Measurements from ENCODE around the gene PLOD3.

PLOD3 gene

DNA sequence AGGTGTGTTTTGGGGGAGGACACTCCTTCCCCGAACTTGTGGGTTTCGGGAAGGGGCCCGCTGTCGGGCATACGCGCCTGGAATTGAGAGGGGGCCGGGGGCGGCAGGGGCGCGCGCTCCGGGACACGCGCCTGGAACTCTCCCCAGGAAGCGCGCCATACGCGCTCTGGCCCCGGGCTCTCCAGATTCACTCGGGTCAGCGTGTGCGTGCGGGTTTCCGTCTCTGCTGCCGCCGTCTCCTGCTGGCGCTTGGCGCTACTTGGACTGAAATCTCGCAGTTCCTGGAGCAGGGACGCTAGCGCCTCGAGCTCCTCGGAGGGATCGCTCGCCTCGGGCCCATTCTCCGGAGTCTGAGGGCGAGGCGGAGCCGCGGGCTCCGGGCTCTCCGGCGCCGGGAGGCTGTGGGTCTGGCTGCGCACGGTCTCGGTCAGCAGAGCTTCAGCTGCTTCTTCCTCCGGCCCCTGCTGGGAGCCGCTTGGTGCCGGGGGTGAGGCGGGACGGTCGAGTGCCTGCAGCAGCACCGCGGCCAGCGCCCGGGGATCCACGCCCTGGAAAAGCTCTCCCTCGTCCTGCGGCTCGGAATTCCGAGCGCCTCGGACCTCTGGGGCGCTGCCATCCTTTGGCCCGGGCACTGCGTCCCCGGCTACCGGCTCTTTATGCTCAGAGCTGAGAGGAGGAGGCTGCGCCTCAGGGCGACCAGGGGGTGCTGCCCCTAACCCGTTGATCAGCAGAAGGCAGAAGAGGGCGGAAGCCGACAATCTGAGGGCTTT, 53.1 kb downstream of the PLOD3 start:
- DNase-seq = no peak

DNA sequence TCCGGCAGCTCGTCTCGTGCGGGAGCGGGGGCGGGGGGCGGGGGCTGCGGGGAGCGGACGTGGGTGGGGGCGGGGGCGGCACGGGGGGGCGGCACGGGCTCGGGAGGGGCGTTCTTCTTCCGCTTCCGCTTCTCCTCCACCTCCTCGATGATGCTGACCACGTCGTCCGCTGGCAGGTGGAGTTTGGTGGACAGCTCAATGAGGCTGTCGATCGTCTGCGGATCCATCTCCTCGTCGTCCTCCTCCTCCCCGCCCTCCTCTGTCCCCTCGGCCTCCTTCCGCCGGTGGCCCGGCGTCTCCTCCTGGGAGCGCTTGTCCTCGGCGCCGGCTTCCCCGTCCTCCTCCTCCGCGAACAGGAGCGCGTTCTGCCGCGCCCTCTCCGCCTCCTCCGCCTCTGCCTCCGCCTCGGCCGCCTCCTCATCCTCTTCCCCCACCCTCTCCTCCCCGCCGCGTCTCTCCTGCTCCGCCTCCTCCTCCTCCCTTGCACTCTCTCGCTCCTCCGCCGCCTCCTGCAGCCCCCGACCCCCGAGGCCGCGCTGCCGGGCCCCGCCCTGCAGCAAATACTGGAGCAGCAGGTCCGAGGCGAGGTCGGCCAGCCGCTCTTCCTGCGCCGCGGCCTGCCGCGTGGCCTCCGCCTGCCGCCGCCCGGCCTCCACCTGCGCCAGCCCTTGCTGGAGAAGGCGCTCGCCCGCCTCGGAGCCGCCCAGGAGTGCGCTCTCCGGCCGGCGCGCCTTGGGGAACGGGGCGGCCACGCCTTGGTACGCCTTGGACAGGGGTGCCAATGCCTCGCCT, 53.9 kb downstream of the PLOD3 start:
- no peak for DNase-seq

DNA sequence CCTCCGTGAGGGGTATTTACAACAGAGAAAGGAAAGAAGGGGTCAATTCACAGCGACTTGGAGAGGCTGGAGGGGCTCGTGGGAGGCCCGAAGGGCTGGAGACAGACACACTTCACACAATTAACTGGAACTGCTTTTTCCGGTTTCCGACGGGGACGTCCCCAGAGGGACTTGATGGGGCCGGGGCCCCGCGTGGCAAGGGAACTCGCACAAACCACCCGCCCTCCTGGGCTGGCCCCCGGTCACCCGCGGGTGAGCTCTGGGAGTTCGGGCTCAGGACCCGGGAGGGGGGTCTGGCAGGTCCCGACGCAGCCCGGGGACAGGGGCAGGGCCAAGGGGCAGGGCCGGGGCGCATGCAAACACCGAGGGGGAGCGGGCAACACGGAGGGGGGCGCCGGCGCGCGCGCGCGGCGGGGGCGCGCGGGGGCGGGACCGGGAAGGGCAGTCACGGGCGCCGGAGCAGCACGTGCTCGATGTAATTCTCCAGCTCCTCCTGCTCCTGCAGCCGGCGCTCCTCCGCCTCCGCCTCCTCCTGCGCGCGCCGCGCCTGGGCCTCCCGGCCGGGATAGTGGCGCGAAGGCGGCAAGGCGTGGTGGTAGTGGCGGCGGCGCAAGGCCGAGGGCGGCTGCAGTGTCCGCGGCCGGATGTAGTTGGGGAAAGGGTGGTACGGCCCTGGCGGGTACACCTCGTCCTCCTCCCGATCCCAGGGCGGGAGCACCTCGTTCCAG, 54.7 kb downstream of the PLOD3 start:
- peak; percentile 25 for DNase-seq

DNA sequence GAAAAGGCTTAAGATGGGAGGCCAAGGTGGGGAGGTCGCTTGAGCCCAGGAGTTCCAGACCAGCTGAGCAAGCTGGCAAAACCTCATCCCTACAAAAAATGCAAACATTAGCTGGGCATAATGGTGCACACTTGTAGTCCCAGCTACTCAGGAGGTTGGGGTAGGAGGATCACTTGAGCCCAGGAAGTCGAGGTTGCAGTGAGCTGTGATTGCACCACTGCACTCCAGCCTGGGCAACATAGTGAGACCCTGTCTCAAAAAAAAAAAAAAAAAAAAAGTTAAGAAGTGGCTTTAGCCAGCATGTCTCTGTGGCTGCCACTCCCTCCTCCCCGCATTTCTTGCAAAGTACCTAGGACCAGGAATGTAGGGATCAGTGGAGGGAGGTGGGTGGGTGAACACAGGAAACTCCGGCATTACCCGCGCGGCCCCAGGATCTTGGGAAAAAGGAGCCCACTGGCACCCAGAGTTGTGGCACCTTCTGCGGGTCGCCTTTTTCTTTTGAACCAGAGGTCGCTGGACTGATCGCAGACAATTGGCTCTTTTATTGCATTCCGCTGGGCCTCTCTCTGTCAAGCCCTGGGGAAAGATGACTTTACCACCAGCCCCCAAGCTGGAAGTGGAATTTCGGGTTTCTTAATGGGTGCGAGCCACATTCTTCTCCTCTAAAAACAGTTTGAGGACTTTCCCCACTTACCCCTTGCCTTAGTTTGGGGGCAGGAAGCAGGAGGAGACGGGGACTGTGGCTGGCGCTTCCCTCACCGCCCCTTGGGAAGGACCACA, 55.5 kb downstream of the PLOD3 start:
- DNase-seq = no peak

DNA sequence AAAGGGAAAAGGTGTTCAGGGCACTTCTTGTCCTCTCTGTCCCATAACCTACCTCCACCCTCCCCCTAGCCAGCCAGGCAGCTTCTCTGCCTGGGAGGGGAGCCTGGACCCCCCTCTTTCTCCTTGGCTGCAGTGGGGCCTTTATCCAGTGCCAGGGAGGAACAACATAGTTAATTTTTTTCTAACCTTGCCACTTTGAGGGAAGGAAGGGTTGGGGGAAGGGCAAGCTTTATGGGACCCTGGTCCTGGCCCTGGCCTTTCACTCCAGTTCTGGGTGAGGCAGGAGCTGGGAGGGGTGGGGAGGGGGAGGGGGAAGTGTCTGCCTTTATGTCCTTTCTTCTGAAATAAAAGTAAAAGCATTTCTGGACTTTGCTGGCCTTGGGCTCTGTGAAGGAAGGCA, 56.5 kb downstream of the PLOD3 start:
- DNase-seq = no peak

DNA sequence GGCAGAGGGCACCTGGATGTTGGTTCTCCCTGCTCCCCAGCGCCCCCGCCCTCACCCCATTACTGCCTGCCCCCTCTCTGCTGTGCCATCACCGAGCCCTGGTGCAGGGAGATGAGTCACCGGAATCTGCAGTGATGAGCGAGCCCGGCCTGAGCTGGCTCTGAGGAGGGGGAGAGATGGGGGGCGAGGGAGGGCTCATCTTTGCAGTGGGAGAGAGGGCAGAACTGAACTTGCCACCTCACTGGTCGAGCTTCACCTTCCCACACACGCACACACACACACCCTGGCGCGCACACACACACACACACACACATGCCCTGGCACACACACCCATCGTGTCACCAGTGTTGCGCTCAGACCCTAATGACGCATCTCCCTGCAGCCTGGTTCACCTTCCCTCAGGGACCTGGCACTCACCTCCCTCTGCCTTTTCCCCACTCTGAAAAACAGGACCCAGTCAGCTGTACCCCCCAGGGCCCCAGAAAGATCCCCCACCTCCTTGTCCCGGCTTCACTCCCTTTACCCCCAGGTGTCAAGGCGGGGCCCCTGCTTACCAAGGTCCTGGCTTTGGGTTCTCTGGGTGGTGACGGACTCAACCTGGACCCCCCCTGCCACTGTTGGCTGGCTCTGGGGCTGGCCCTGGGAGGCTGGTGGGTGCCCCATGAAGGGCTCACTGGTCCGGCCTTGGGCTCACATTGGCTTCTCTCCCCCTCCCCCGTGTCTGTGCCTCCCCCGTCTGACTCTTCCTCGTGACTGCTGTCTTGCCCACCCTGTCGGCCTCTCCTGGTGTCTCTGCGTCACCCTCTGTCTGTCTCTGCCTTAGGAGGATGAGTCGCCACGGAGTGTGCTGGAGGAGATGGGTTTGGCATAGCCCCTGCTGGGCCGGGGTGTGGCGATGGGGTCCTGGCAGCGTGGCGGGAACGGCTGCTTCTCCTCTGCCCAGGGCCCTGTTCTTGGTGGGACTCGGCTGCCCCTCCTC, 57.4 kb downstream of the PLOD3 start:
- no peak for DNase-seq

DNA sequence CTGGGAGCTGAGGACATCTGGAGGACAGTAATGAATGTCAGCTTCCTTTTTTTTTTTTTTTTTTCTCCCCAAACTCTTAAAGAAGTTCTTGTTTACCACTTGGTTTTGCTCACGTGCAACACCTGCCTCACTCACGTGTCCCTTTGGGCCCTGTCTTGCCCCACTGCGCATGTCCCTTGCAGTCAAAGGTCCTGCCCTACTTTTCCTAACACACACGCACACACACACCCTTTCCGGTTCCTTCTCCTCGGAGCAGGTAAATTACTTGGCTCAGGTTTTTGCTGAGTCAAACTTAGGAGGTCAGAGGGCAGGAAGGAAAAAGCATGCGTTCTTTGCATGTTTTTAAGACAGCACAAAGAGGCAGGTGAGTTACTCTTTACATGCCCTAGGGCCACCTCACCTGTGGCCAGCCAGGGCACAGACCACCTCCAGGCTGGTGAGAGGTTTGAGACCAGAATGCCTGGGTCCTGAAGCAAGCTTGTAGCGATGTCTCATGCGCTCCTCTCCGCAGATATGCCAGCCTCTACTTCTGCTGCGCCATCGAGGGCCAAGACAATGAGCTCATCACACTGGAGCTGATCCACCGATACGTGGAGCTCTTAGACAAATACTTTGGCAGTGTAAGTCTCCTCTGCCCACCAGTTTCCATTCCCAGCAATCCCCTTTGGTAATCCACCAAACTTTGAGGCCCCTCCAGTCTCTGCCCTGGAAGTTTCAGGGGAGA, 60.4 kb downstream of the PLOD3 start:
- DNase-seq = no peak

DNA sequence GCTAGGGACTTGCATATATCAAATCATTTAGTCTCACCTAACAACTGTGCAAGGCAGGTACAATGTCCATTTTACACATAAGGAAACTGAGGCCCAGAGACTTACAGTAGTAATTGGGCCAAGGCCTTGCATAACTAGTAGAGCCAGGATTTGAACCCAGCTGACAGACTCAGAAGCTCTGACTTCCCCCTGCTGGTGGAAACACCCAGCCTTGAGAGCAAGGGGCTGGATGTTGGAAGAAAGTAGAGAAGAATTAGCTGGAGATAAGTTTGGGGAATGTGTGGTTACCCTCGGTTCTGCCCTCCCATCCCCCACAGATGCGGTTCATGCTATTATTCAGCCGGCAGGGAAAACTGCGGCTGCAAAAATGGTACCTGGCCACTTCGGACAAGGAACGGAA, 61.1 kb downstream of the PLOD3 start:
- no peak for DNase-seq
